A549 (cell line): ENCODE data around the gene ARMH3. TPM values are rescaled to one million over a fixed set of nuclear protein-coding genes. Genes with fewer than 3 reads are reported as not detected.

Source experiments
- ATAC-seq, 2 experiments: fragments of 200-7000 bp in 1 of 2; fragments of >200 bp in 1 of 2; cut with Nextera tagmentation in 1 of 2; cut with Tn5 transposase in 1 of 2; 3 replicates each; pipeline versions ENCODE4 v1.8.0 to v1.9.1; 2018 to 2020; ENCODE audit warnings: mild to moderate bottlenecking in 1 of 2, moderate library complexity in 1 of 2
- CTCF ChIA-PET: fragments of 300-600 bp; sonication (Branson Sonifier 250); formaldehyde crosslinking; extraction: SDS; loops from one replicate; lab custom pipeline; 2021; ENCODE audit warnings: antibody characterized with exemption, inconsistent platforms; lab: Yijun Ruan, JAX
- POLR2A ChIA-PET: fragments of 350-600 bp; formaldehyde crosslinking; extraction: SDS; loops from one replicate; lab custom pipeline; 2021; ENCODE audit warnings: antibody characterized with exemption, inconsistent platforms; lab: Yijun Ruan, JAX
- DNase-seq, 2 experiments: peaks; one replicate each; pipeline versions ENCODE4 v3.0.0 to v3.0.0-alpha.2; 2011 to 2016; ENCODE audit warnings: low read depth in 1 of 2, low spot score in 1 of 2
- FAIRE-seq: peaks from 2 replicates; lab custom pipeline; 2011; peaks lifted over from hg19 to GRCh38; lab: Jason Lieb, UNC
- H3K27ac ChIP-seq, 2 experiments: fragments of >200 bp; sonication (Bioruptor Twin); formaldehyde crosslinking; 3 replicates each; pipeline ENCODE4 v1.5.1; 2016 to 2017
- H3K4me1 ChIP-seq: fragments of >200 bp; sonication (Bioruptor Twin); formaldehyde crosslinking; 3 replicates; pipeline ENCODE4 v1.6.1; 2016
- H3K4me2 ChIP-seq: fragments of >200 bp; sonication (Bioruptor Twin); formaldehyde crosslinking; 3 replicates; pipeline ENCODE4 v1.6.1; 2016
- H3K4me3 ChIP-seq: fragments of >200 bp; sonication (Bioruptor Twin); formaldehyde crosslinking; 3 replicates; pipeline ENCODE4 v1.5.1; 2016
- H3K9me3 ChIP-seq: fragments of >200 bp; sonication (Bioruptor Twin); formaldehyde crosslinking; 3 replicates; pipeline ENCODE4 v1.6.1; 2016
- BCL3 ChIP-seq: fragments of >200 bp; sonication (Bioruptor Twin); formaldehyde crosslinking; IDR thresholded peaks from 3 replicates; pipeline ENCODE4 v1.6.1; 2016
- BHLHE40 ChIP-seq: IDR thresholded peaks from 2 replicates; pipeline ENCODE4 v1.6.1; 2012; ENCODE audit warnings: low read depth, low read length, inconsistent platforms
- CHD2 ChIP-seq: fragments of 150-350 bp; IDR thresholded peaks from 2 replicates; pipeline ENCODE4 v1.6.1; 2014; ENCODE audit warnings: low read length; ENCODE audit not compliant: partially characterized antibody
- EHF ChIP-seq: fragments of 250-450 bp; sonication (Bioruptor Pico); IDR thresholded peaks from 2 replicates; pipeline ENCODE4 v1.5.0; 2020; ENCODE audit warnings: mild to moderate bottlenecking
- EHMT2 ChIP-seq: fragments of 200-600 bp; sonication (generic); IDR thresholded peaks from 2 replicates; pipeline ENCODE4 v1.6.1; 2016; ENCODE audit warnings: antibody characterized with exemption, low read depth, mild to moderate bottlenecking, moderate library complexity
- ELK1 ChIP-seq: fragments of 150-350 bp; IDR thresholded peaks from 2 replicates; pipeline ENCODE4 v1.6.1; 2014; ENCODE audit warnings: low read depth, mild to moderate bottlenecking, low read length
- GATA3 ChIP-seq: IDR thresholded peaks from 2 replicates; pipeline ENCODE4 v1.6.1; 2012; ENCODE audit warnings: borderline replicate concordance
- HOXA7 ChIP-seq: fragments of 250-450 bp; sonication (Bioruptor Pico); IDR thresholded peaks from 2 replicates; pipeline ENCODE4 v1.5.0; 2020; ENCODE audit warnings: mild to moderate bottlenecking, moderate library complexity
- HOXB13 ChIP-seq: fragments of 250-450 bp; sonication (Bioruptor Pico); IDR thresholded peaks from 2 replicates; pipeline ENCODE4 v1.5.0; 2020; ENCODE audit warnings: low read depth, mild to moderate bottlenecking, moderate library complexity
- JUN ChIP-seq, 2 experiments: fragments of >200 bp; sonication (Bioruptor Twin); formaldehyde crosslinking; IDR thresholded peaks; 2 replicates in 1 of 2; 3 replicates in 1 of 2; pipeline ENCODE4 v1.6.1; 2016 to 2017
- KDM5A ChIP-seq: fragments of 200-600 bp; sonication (generic); IDR thresholded peaks from 2 replicates; pipeline ENCODE4 v1.6.1; 2016; ENCODE audit warnings: antibody characterized with exemption, mild to moderate bottlenecking
- MAFK ChIP-seq: fragments of 450-650 bp; IDR thresholded peaks from 2 replicates; pipeline ENCODE4 v1.6.1; 2014; ENCODE audit not compliant: partially characterized antibody
- MAZ ChIP-seq: fragments of 150-350 bp; IDR thresholded peaks from 2 replicates; pipeline ENCODE4 v1.6.1; 2014; ENCODE audit warnings: antibody characterized with exemption, low read depth, low read length, borderline replicate concordance
- PBX3 ChIP-seq: IDR thresholded peaks from 2 replicates; pipeline ENCODE4 v1.6.1; 2012
- PHF8 ChIP-seq: fragments of 200-600 bp; sonication (generic); IDR thresholded peaks from 2 replicates; pipeline ENCODE4 v1.6.1; 2016; ENCODE audit warnings: low read depth, mild to moderate bottlenecking, antibody characterized with exemption, moderate library complexity, borderline replicate concordance
- POLR2A ChIP-seq: IDR thresholded peaks from 2 replicates; pipeline ENCODE4 v1.6.1; 2012; ENCODE audit warnings: mild to moderate bottlenecking, low read length
- POLR2AphosphoS2 ChIP-seq: conservative IDR thresholded peaks from 2 replicates; pipeline ENCODE4 v1.6.1; 2012; ENCODE audit warnings: low read length, improper control_type of control experiment, inconsistent platforms
- RCOR1 ChIP-seq: fragments of 150-350 bp; IDR thresholded peaks from 2 replicates; pipeline ENCODE4 v1.6.1; 2014; ENCODE audit warnings: antibody characterized with exemption, low read length, low read depth
- RFX5 ChIP-seq: fragments of 450-650 bp; IDR thresholded peaks from 2 replicates; pipeline ENCODE4 v1.7.1; 2014; ENCODE audit warnings: antibody characterized with exemption, mild to moderate bottlenecking, moderate library complexity
- SMC3 ChIP-seq: fragments of >200 bp; sonication (Bioruptor Twin); formaldehyde crosslinking; IDR thresholded peaks from 3 replicates; pipeline ENCODE4 v1.6.1; 2018; ENCODE audit warnings: inconsistent platforms
- TFCP2L1 ChIP-seq: fragments of 250-450 bp; sonication (Bioruptor Pico); IDR thresholded peaks from 2 replicates; pipeline ENCODE4 v1.5.0; 2021; ENCODE audit warnings: mild to moderate bottlenecking
- TP53 ChIP-seq: fragments of 250-450 bp; sonication (Bioruptor Pico); IDR thresholded peaks from 2 replicates; pipeline ENCODE4 v1.5.0; 2021; ENCODE audit warnings: mild to moderate bottlenecking, moderate library complexity
- WGBS: methylation state at CpG from one replicate; pipeline ENCODE4 v1.1.6; 2017; ENCODE audit errors: missing lambda C conversion rate; 5-methylcytosine and 5-hydroxymethylcytosine counted together
- polyA plus RNA-seq, 4 experiments: library from polyadenylated mRNA; depleted of rRNA in 3 of 4; stranded (reverse); fragments of >200 nt; fragmentation: RNase III in 1 of 4; extraction: RNeasy Plus Mini Kit Qiagen cat#74134 plus additional on column Dnase treatment in 1 of 4; gene quantifications; 2 replicates in 3 of 4; 3 replicates in 1 of 4; pipeline ENCODE4 v1.2.3, GENCODE V29; 2011 to 2017
- TF ChIP-seq, protein P1 (sequence below): fragments of >200 bp; sonication (Bioruptor Twin); formaldehyde crosslinking; IDR thresholded peaks from 2 replicates; pipeline ENCODE4 v1.6.1; 2016
- TF ChIP-seq, protein P2 (sequence below): IDR thresholded peaks from 2 replicates; pipeline ENCODE4 v1.6.1; 2012
- TF ChIP-seq, protein P3 (sequence below): IDR thresholded peaks from 2 replicates; pipeline ENCODE4 v1.6.1; 2012; ENCODE audit warnings: low read depth, borderline replicate concordance

The ARMH3 gene
- polyA plus RNA-seq, 2 of the 4 experiments (the other 2 are of a cell fraction), result 12.7 to 17.3 TPM

DNA sequence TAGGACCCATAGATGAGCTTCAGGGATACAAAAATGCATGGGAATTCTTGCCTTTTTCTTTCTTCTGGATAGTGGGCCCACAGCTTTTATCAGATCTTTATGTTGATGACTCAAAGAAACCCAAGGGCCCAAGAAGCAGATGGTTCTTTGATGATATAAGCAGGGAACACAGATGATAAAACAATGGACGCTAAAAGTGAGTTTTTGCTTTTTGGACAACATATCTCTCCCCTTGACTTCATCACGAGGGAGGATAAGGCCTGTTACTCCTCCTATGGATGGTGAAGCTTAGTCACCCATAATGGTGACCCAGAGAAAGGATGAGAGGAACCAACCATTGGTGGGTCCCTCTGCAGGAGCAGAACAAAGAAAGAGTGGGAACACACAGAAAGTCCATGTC lies 231.2 kb downstream of the ARMH3 start:
- FAIRE-seq, result no peak
- Histone ChIP-seq H3K4me3 (no peak overlapping the region), H3K4me2 (no peak overlapping the region), H3K27ac (no peak overlapping the region)
- WGBS, result 89% methylated on average over 2 of the region's 2 CpGs
- POLR2A ChIA-PET, result no interaction called here
- TF ChIP-seq POLR2AphosphoS2 (no peak), EHF (CRISPR knock-in tag) (no peak), HOXB13 (CRISPR knock-in tag) (no peak), EHMT2 (no peak), TP53 (CRISPR knock-in tag) (no peak), MAFK (no peak), KDM5A (no peak)
- TF ChIP-seq, protein P1, sequence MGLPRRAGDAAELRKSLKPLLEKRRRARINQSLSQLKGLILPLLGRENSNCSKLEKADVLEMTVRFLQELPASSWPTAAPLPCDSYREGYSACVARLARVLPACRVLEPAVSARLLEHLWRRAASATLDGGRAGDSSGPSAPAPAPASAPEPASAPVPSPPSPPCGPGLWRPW, result no peak
- TF ChIP-seq, all 56 proteins: peak for 0
- Histone ChIP-seq H3K9me3 (no peaks in the 10 kb centered on the region), H3K4me1 (peaks cover under 1% of the 10 kb centered on the region; the same call in 2 of the 3 replicates)
- ATAC-seq (no peak), DNase-seq (no peak)
- CTCF ChIA-PET, result interaction anchor here (1.5 to 4.9 kb wide), 3 partner anchors 11 to 19 kb away, joined by 5 to 31 read pairs (median 6); partner anchors contain the start of gene KCNIP2

GRCh38 chr10:101818872-101819633 lies 236.9 kb downstream of the ARMH3 start:
- FAIRE-seq, result no peak
- peak overlapping the region; percentile 95 to 97 for H3K27ac ChIP-seq
- POLR2A ChIA-PET, result interaction anchor here (0.5 to 2.0 kb wide), 22 partner anchors 8 to 563 kb away, joined by 3 to 24 read pairs (median 4); partner anchors contain the start of genes ARMH3, NOLC1 and NPM3
- H3K9me3 ChIP-seq, result no peaks in the 10 kb centered on the region
- DNase-seq, result no peak
- ATAC-seq, result peak; percentile 55 to 58
- H3K4me1 ChIP-seq, result peaks cover 23% of the 10 kb centered on the region
- H3K4me3 ChIP-seq, result peak overlapping the region; percentile 96
- peak overlapping the region; percentile 75 for H3K4me2 ChIP-seq
- no peak for TF ChIP-seq SMC3
- TF ChIP-seq TFCP2L1, result no peak
- TF ChIP-seq MAFK, result no peak
- TF ChIP-seq JUN (IDR thresholded peaks at IDR 0.05), result no peak
- TF ChIP-seq, protein P2, sequence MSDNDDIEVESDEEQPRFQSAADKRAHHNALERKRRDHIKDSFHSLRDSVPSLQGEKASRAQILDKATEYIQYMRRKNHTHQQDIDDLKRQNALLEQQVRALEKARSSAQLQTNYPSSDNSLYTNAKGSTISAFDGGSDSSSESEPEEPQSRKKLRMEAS, result 0 out of 2 replicates have a peak, but pooled peaks have one; percentile 37
- 0 out of 2 replicates have a peak, but pooled peaks have one; percentile 54 for TF ChIP-seq TP53 (CRISPR knock-in tag)
- TF ChIP-seq, protein P3, sequence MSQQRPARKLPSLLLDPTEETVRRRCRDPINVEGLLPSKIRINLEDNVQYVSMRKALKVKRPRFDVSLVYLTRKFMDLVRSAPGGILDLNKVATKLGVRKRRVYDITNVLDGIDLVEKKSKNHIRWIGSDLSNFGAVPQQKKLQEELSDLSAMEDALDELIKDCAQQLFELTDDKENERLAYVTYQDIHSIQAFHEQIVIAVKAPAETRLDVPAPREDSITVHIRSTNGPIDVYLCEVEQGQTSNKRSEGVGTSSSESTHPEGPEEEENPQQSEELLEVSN, result no peak
- TF ChIP-seq, all 56 proteins: peak for 2
- WGBS, result 38% methylated on average over 14 of the region's 14 CpGs
- CTCF ChIA-PET, result interaction anchor here (0.9 to 5.6 kb wide), 13 partner anchors 8 to 192 kb away, joined by 3 to 47 read pairs (median 4); no protein-coding TSS in a partner anchor

DNA sequence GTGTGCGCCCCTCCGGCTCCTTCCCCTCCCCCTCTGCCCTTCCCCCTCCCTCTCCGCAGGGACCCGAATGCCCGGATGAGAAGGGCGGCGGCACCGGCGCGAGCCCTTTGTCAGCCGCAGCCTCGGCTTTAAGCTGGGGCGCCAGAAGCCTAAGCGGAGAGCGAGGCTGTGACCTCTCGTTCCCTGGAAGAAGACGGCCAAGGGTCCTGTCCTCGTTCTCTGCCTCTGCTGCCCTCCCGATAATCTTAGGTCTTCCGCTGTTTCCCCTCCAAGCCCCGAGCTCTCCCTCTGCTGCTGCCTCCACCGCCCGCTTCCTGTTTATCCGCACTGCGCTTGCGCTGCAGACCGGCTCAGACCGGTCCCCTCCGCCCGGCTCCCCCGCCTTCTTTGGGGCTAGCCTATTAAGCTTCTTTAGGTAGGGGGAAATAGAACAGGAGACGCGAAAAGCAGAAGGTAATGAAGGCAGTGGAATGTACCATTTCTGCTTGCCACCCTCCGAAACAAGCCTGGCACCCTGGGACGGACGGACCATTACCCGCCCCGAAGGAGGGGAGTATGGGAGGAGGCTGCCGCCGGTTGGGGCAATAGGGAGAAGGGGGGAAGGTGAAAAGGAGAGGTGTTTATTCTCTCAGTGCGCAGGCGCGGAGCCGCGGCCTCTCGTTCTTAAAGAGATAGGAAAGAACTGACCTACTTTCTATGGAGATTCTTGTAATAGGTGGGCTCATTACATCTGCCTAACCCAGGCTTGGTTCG lies 237.7 kb downstream of the ARMH3 start, which contains the start of gene OGA:
Gene OGA, minus strand, starts transcription at position 326 of the 753 bp plus-strand sequence. CDS start 422 bp downstream, outside the sequence.
- WGBS, result 1% methylated on average over 44 of the region's 47 CpGs
- peak; percentile 87 to 94 for ATAC-seq
- CTCF ChIA-PET, result interaction anchor here (0.6 to 5.6 kb wide), 13 partner anchors 9 to 193 kb away, joined by 3 to 47 read pairs (median 4); no protein-coding TSS in a partner anchor
- TF ChIP-seq RFX5 (0 out of 2 replicates have a peak, but pooled peaks have one; percentile 43), CHD2 (peak; percentile 81), PBX3 (no peak; the same call in 1 of the 2 replicates), RCOR1 (no peak), HOXA7 (CRISPR knock-in tag) (0 out of 2 replicates have a peak, but pooled peaks have one; percentile 53), BCL3 (peak; percentile 97), PHF8 (peak; percentile 54; the same call in 1 of the 2 replicates), MAZ (peak; percentile 86), BHLHE40 (peak; percentile 91), ELK1 (no peak), GATA3 (peak; percentile 91), JUN (IDR thresholded peaks at IDR 0.05) (peak; percentile 76 to 93; a peak in 4 of 5 replicates), POLR2A (peak; percentile 86), TFCP2L1 (no peak)
- TF ChIP-seq, protein P2, result peak; percentile 75; the same call in 1 of the 2 replicates

More for the DNA sequence above, 237.7 kb downstream of the ARMH3 start, which contains the start of gene OGA:
- Histone ChIP-seq H3K4me2 (peak within 1 kb of the TSS; percentile 89), H3K9me3 (no peaks in the 10 kb centered on the region), H3K4me1 (peaks cover 30% of the 10 kb centered on the region), H3K27ac (peak within 1 kb of the TSS; percentile 95 to 97), H3K4me3 (peak within 1 kb of the TSS; percentile 96)
- POLR2A ChIA-PET, result interaction anchor here (0.5 to 2.0 kb wide), 26 partner anchors 9 to 564 kb away, joined by 3 to 24 read pairs (median 4); partner anchors contain the start of genes ARMH3, BTRC, KCNIP2 and NOLC1
- peak; percentile 51 for FAIRE-seq
- peak; percentile 97 to 100 for DNase-seq
